CD4-positive, alpha-beta memory T cell (primary cell): ENCODE data around the gene SLC43A2. TPM values are rescaled to one million over a fixed set of nuclear protein-coding genes. Genes with fewer than 3 reads are reported as not detected.
A peak's percentile ranks its signal among the peaks of the same experiment; 100 is the strongest.

ENCODE experiments used
- CTCF ChIA-PET: fragments of 350-600 bp; sonication (Branson Sonifier 250); formaldehyde crosslinking; loops from one replicate; lab custom pipeline; 2021; ENCODE audit warnings: inconsistent platforms; ENCODE audit not compliant: partially characterized antibody; lab: Charles Lee
- POLR2A ChIA-PET: fragments of 350-600 bp; sonication (Branson Sonifier 250); formaldehyde crosslinking; loops from one replicate; lab custom pipeline; 2021; ENCODE audit not compliant: partially characterized antibody; lab: Charles Lee
- DNase-seq, 5 donors: peaks; one replicate each; pipeline versions ENCODE4 v3.0.0 to v3.0.0-alpha.2; 2020 to 2022; ENCODE audit warnings: mixed read lengths in 1 of 5
- H3K27ac ChIP-seq: one replicate; pipeline ENCODE4 v1.7.0; 2013; ENCODE audit warnings: low read depth, low read length
- H3K27me3 ChIP-seq: 2 replicates; pipeline ENCODE4 v1.7.0; 2013; ENCODE audit warnings: mild to moderate bottlenecking, low read length, moderate library complexity; ENCODE audit not compliant: insufficient read depth
- H3K36me3 ChIP-seq: 2 replicates; pipeline ENCODE4 v1.7.0; 2013; ENCODE audit warnings: mild to moderate bottlenecking, low read length, moderate library complexity; ENCODE audit not compliant: insufficient read depth
- H3K4me1 ChIP-seq: 2 replicates; pipeline ENCODE4 v1.7.0; 2013; ENCODE audit warnings: mild to moderate bottlenecking, low read length, moderate library complexity; ENCODE audit not compliant: insufficient read depth
- H3K4me3 ChIP-seq, 2 donors: one replicate each; pipeline ENCODE4 v1.7.0; 2013; ENCODE audit warnings: low read length in 2 of 2, mild to moderate bottlenecking in 1 of 2
- H3K9me3 ChIP-seq, 2 donors: one replicate each; pipeline ENCODE4 v1.7.0; 2013; ENCODE audit warnings: low read length in 2 of 2, control low read depth in 1 of 2; ENCODE audit not compliant: control insufficient read depth in 1 of 2
- H3K27ac Mint-ChIP-seq, 7 donors: one replicate each; pipeline ENCODE4 v1.8.0; 2020 to 2021; ENCODE audit warnings: mixed read lengths in 7 of 7, mild to moderate bottlenecking in 6 of 7, inconsistent platforms in 3 of 7, moderate library complexity in 3 of 7
- H3K27me3 Mint-ChIP-seq, 2 donors: one replicate each; pipeline ENCODE4 v1.8.0; 2020 to 2021; ENCODE audit warnings: mixed read lengths in 2 of 2
- H3K36me3 Mint-ChIP-seq, 2 donors: one replicate each; pipeline ENCODE4 v1.8.0; 2020 to 2021; ENCODE audit warnings: mixed read lengths in 2 of 2, inconsistent platforms in 1 of 2, mild to moderate bottlenecking in 1 of 2
- H3K4me1 Mint-ChIP-seq, 4 donors: one replicate each; pipeline ENCODE4 v1.8.0; 2020 to 2021; ENCODE audit warnings: mixed read lengths in 4 of 4, mild to moderate bottlenecking in 1 of 4
- H3K4me3 Mint-ChIP-seq, 8 donors: one replicate each; pipeline ENCODE4 v1.8.0; 2020 to 2021; ENCODE audit warnings: mixed read lengths in 8 of 8, mild to moderate bottlenecking in 7 of 8, moderate library complexity in 6 of 8, inconsistent platforms in 3 of 8
- H3K9me3 Mint-ChIP-seq, 8 donors: one replicate each; pipeline ENCODE4 v1.8.0; 2020 to 2021; ENCODE audit warnings: mixed read lengths in 8 of 8, mild to moderate bottlenecking in 5 of 8, inconsistent platforms in 3 of 8, moderate library complexity in 1 of 8
- intact Hi-C: fragments of 100-400 bp; cut with micrococcal nuclease; formaldehyde crosslinking; loops from one replicate; pipeline ENCODE4 v1.15.1; 2023
- polyA plus RNA-seq, 2 donors: library from polyadenylated mRNA; unstranded; fragments of 300-500 nt; fragmentation: Illumina TruSeq; gene quantifications; one replicate each; pipeline ENCODE4 v1.2.3, GENCODE V29; 2021
- total RNA-seq, 2 experiments: library from RNA; stranded (reverse); gene quantifications; one replicate each; pipeline ENCODE4 v1.2.3, GENCODE V29; 2021

Gene SLC43A2
- total and polyA plus RNA-seq, 4 experiments from 2014 or later = 0.56 to 3.3 (median 1.3) TPM

DNA sequence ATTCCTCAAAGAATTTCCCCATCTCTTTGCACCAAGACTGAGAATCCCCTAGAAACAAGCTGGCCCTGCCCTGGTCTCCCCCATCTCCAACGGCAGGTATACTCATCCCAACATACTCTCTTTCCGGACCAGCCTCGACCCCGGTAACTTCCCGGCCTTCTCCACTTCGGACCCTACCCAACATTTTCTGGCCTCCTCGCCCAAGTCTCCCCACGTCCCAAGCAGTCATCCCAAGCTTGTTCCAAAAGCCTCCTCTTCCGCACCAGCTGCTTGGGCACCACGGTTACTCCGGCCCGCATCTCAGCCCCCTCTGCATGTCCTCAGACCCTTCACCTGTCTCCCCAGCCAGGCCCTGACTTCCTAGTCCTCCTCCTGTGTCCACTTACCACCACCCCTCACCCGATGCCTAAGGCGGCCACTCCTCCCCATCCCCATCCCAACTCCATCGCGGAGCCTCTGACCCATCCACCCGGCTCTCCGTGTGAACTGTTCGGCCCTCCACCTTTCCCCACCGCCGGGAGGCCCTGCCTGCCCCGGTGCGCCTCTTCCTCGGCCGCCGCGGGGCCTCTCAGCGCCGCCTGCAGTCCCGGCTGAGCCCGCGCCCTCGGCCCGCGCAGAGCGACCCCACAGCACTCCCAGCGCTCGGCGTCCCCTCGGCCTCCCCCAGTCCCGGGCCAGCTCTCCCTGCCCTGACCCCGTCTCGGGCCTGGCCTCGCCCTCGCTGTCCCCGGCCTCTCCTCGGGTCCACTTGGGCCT is 67.0 kb downstream of the SLC43A2 start:
- Histone ChIP-seq H3K4me3 (peak overlapping the region; percentile 2 to 17), H3K4me1 (peaks cover 39% of the 10 kb centered on the region), H3K27me3 (no peaks in the 10 kb centered on the region), H3K27ac (peak overlapping the region; percentile 59), H3K9me3 (no peaks in the 10 kb centered on the region), H3K36me3 (no peaks in the 10 kb centered on the region)
- peaks cover 0 to 1% (median 0%) of the 10 kb centered on the region in 8 donors for H3K9me3 Mint-ChIP-seq
- H3K27ac Mint-ChIP-seq = peak overlapping the region; percentile 71 to 93 (median 89)
- peak overlapping the region; percentile 78 to 89 (median 85) for H3K4me3 Mint-ChIP-seq
- H3K27me3 Mint-ChIP-seq = no peaks in the 10 kb centered on the region
- H3K36me3 Mint-ChIP-seq = peaks cover 0 to 10% of the 10 kb centered on the region in 2 donors
- ChIA-PET CTCF (interaction anchor here (0.7 to 1.3 kb wide), 3 partner anchors 22 to 46 kb away, joined by 3 to 5 read pairs (median 3); partner anchors contain the start of gene INPP5K), POLR2A (interaction anchor here (0.9 to 2.1 kb wide), 3 partner anchors 12 to 87 kb away, joined by 3 to 14 read pairs (median 6); partner anchors contain the start of gene INPP5K)
- DNase-seq = peak in 4 of 5 donors; percentile 32 to 44 (median 36)
- peaks cover 29 to 53% (median 41%) of the 10 kb centered on the region in 4 donors for H3K4me1 Mint-ChIP-seq
- intact Hi-C loops = loop anchor here (1.0 kb wide), 3 partner anchors 45 to 105 kb away; partner anchors contain the start of genes CRK, INPP5K and SLC43A2

DNA sequence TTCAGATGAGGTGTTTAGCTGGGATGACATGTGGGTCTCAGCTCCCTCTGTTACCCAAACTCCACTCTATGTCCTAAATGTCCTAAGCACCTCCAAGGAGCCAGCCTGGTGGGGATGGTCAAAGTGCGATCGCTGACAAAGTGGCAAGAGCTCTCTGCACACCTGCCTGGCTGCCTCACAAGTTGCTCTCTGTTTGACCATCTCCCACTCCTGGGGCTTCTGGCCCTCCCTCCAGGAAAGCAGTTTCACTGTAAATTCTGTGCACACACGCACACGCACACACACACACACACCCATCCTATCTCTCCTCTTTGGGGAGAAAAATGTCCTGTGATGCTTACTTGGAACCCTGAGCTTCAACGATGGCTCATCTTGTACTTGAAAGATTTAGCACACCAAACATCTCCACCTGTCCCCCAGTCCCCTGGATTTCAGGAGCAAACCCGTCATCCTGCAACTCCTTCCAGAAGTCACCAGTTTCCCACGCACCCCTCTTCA is 67.7 kb downstream of the SLC43A2 start:
- DNase-seq = no peak
- ChIA-PET POLR2A (interaction anchor here (1.4 kb wide), 1 partner anchor 88 kb away, joined by 6 read pairs; no protein-coding TSS in a partner anchor), CTCF (interaction anchor here (0.7 to 1.3 kb wide), 3 partner anchors 21 to 46 kb away, joined by 3 to 5 read pairs (median 3); partner anchors contain the start of gene INPP5K)
- Histone ChIP-seq H3K4me1 (peaks cover 32% of the 10 kb centered on the region), H3K36me3 (peaks cover 3% of the 10 kb centered on the region), H3K27ac (no peak overlapping the region), H3K9me3 (no peaks in the 10 kb centered on the region), H3K4me3 (no peak overlapping the region), H3K27me3 (no peaks in the 10 kb centered on the region)
- H3K4me3 Mint-ChIP-seq = peak overlapping the region; percentile 78 to 89 (median 85)
- peaks cover 7 to 14% of the 10 kb centered on the region in 2 donors for H3K36me3 Mint-ChIP-seq
- intact Hi-C loops = no loop called here
- peaks cover 0 to 1% (median 0%) of the 10 kb centered on the region in 8 donors for H3K9me3 Mint-ChIP-seq
- H3K27ac Mint-ChIP-seq = peak overlapping the region in 6 of 7 donors; percentile 71 to 93 (median 86)
- no peaks in the 10 kb centered on the region for H3K27me3 Mint-ChIP-seq
- H3K4me1 Mint-ChIP-seq = peaks cover 27 to 54% (median 40%) of the 10 kb centered on the region in 4 donors

- intact Hi-C loops = no loop called here
- Mint-ChIP-seq H3K27ac (peak overlapping the region in 2 of 7 donors; percentile 71 to 82), H3K4me3 (peak overlapping the region in 4 of 8 donors; percentile 6 to 89 (median 84)), H3K4me1 (peaks cover 27 to 51% (median 35%) of the 10 kb centered on the region in 4 donors), H3K9me3 (peaks cover 0 to 1% (median 0%) of the 10 kb centered on the region in 8 donors), H3K27me3 (no peaks in the 10 kb centered on the region), H3K36me3 (peaks cover 9 to 14% of the 10 kb centered on the region in 2 donors)
- no peak for DNase-seq
- ChIA-PET POLR2A (interaction anchor here (1.4 kb wide), 1 partner anchor 88 kb away, joined by 6 read pairs; no protein-coding TSS in a partner anchor), CTCF (no interaction called here)
- H3K9me3 ChIP-seq = no peaks in the 10 kb centered on the region
- no peak overlapping the region for H3K4me3 ChIP-seq
- no peaks in the 10 kb centered on the region for H3K27me3 ChIP-seq
- H3K4me1 ChIP-seq = peaks cover 29% of the 10 kb centered on the region
- H3K27ac ChIP-seq = no peak overlapping the region
- H3K36me3 ChIP-seq = peaks cover 6% of the 10 kb centered on the region
Observed at GRCh38 chr17:1560101-1560857, 68.4 kb downstream of the SLC43A2 start.

GRCh38 chr17:1559047-1560043 is 69.3 kb downstream of the SLC43A2 start:
- ChIA-PET CTCF (interaction anchor here (0.6 kb wide), 1 partner anchor 1116 kb away, joined by 4 read pairs; no protein-coding TSS in a partner anchor), POLR2A (no interaction called here)
- Mint-ChIP-seq H3K27me3 (no peaks in the 10 kb centered on the region), H3K4me1 (peaks cover 27 to 51% (median 35%) of the 10 kb centered on the region in 4 donors), H3K4me3 (peak overlapping the region in 6 of 8 donors; percentile 6 to 47 (median 24)), H3K36me3 (peaks cover 9 to 18% of the 10 kb centered on the region in 2 donors), H3K9me3 (peaks cover 0 to 1% (median 0%) of the 10 kb centered on the region in 8 donors), H3K27ac (peak overlapping the region in 3 of 7 donors; percentile 50 to 72 (median 60))
- H3K27ac ChIP-seq = no peak overlapping the region
- no peaks in the 10 kb centered on the region for H3K9me3 ChIP-seq
- intact Hi-C loops = no loop called here
- H3K4me1 ChIP-seq = peaks cover 29% of the 10 kb centered on the region
- DNase-seq = no peak
- H3K4me3 ChIP-seq = no peak overlapping the region
- H3K27me3 ChIP-seq = no peaks in the 10 kb centered on the region
- peaks cover 6% of the 10 kb centered on the region for H3K36me3 ChIP-seq

DNA sequence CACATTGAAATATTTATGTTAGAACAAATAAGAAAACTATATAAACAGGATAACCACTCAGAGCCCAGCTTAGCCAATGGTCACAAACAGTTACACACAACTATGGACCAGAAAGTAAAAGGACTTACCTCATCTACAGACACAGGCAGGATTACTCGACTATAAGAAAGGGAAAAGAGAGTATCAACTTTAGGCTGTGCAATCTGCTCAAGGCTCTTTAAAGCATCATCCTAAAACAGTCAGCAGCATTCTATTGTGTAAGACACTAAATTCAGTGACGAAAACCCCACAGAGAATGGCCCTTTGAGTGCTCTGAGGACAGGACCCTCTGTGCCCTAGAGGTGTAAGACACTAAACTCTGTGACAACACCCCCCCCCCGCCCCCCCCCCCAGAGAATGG is 70.2 kb downstream of the SLC43A2 start:
- H3K4me3 Mint-ChIP-seq = no peak overlapping the region
- H3K27ac ChIP-seq = no peak overlapping the region
- no peaks in the 10 kb centered on the region for H3K9me3 ChIP-seq
- intact Hi-C loops = no loop called here
- no peak overlapping the region for H3K4me3 ChIP-seq
- no peaks in the 10 kb centered on the region for H3K27me3 Mint-ChIP-seq
- peaks cover 15 to 23% of the 10 kb centered on the region in 2 donors for H3K36me3 Mint-ChIP-seq
- H3K4me1 Mint-ChIP-seq = peaks cover 20 to 43% (median 29%) of the 10 kb centered on the region in 4 donors
- H3K4me1 ChIP-seq = peaks cover 29% of the 10 kb centered on the region
- no peak for DNase-seq
- H3K36me3 ChIP-seq = peaks cover 9% of the 10 kb centered on the region
- H3K9me3 Mint-ChIP-seq = no peaks in the 10 kb centered on the region
- H3K27ac Mint-ChIP-seq = no peak overlapping the region
- ChIA-PET CTCF (interaction anchor here (0.6 kb wide), 1 partner anchor 1117 kb away, joined by 4 read pairs; no protein-coding TSS in a partner anchor), POLR2A (no interaction called here)
- no peaks in the 10 kb centered on the region for H3K27me3 ChIP-seq
